Measurements from ENCODE around the gene SMIM9.

SMIM9 gene

DNA sequence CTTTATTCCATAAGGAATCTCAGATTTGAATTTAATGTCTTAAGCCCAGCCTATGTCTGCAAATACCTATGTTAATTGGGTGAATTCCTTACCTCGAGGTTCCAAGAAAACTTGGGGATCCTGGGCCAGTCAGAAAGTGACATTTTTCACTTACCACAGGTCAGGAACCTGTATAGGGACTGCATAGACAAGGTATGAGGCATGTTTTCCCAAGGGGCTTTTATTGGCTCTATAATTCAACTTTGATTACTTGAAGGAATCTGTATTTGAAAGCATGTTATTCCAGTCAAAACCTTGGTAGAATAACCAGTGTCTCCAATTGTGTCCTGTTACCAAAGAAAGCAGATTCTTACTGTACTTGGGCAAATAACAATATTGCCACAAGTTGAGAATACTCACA is 20.7 kb downstream of the SMIM9 start:
- no peak for DNase-seq

- DNase-seq: no peak
Observed at GRCh38 chrX:154812341-154813101, 21.9 kb downstream of the SMIM9 start.

GRCh38 chrX:154809939-154810665 is 24.4 kb downstream of the SMIM9 start:
- no peak for DNase-seq

GRCh38 chrX:154806837-154807501 is 27.5 kb downstream of the SMIM9 start:
- no peak for DNase-seq

DNA sequence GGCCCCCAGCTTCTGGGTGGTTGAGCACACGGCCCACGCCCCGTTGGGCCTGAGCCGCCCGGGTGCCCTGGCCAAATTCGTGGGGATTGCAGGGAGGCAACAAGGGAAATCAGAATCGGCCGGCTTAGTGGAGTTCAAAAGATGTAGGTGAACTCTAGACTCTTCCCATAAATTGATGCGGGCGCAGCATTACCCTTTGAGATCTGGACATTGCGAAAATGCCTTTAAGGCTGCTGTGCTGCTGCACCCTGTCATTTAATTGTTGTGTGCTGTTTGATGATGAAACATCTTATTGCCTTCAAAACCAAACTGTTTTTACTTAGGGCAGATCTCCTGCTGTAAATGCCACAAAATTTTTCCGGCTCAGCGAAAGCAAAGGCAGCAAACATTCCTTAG is 28.8 kb downstream of the SMIM9 start:
- no peak for DNase-seq

DNA sequence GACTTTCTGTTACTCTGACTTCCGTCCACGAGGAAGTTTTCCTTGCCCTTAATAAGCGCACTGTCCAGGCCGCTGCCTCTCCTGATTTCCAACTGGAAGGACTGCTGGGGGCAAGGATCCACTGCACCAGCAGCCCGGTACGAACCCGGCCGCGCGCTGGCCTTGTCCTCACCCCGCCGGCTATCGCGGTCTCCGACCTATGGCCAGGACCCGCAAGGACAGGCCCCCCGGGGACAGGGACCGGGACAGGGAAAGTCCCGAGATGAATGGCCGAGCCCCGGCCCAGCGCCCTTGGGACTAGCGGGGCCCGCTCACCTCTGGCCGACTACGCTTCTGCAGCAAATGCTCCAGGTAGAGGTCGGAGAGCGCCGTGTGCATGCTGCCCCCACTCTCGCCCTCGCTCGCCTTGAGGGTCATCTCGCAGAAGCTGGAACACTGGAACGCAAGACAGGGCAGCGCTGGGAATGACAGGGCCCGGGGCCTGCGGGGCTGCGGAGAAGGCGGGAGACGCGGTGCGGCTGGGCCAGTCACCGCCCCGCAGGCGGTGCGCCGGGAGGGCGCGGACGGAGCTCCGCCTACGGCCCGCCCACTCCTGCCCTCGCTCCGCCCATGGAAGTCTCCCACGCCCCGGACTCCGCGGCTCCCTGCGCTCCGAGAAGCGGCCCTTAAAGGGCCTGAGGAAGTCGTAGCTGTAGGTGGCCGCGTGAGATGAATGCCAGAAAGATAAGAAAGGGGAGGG is 29.3 kb downstream of the SMIM9 start, which contains the start of gene MPP1:
Gene MPP1 (minus strand): TSS at position 529 of the 739 bp plus-strand sequence. CDS start 112 bp downstream, at position 417.
- DNase-seq: no peak

GRCh38 chrX:154804261-154804956 is 30.1 kb downstream of the SMIM9 start:
- DNase-seq: no peak

GRCh38 chrX:154802947-154803346 is 31.5 kb downstream of the SMIM9 start:
- DNase-seq: no peak

DNA sequence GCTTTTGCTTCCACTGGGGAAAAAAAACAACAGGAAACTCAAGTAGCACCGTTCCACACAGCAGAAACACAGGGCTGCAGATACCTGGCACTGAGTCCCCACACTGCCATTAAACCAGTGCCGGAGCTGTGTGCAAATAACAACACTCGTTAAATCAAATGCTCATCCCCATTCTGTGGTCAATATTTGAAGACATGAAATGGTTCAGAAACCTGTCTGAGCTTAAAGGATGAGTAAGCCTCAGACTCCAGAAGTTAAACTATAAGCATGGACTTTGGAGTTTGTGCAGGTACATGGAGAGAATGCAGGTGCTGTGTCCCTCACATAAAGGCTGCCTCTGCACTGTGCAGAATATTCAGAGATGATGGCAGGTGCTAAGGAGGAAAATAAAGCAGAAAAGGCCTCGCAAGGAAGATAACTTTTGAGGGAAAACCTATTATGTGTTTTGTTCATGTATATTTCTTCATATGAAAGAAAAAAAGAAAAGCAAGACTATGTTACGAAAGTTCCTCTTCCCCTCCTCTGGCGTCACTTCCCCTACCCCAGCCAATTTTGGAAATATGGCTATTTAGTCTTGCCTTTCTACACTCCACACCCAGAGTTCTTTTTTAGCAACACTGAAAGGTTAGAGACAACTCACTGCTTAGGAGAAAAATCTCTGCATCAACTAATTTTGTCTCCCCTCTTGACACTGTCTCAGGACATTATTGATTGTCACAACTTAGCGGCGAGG is 33.8 kb downstream of the SMIM9 start:
- no peak for DNase-seq

GRCh38 chrX:154799556-154800348 is 34.7 kb downstream of the SMIM9 start:
- DNase-seq: no peak

DNA sequence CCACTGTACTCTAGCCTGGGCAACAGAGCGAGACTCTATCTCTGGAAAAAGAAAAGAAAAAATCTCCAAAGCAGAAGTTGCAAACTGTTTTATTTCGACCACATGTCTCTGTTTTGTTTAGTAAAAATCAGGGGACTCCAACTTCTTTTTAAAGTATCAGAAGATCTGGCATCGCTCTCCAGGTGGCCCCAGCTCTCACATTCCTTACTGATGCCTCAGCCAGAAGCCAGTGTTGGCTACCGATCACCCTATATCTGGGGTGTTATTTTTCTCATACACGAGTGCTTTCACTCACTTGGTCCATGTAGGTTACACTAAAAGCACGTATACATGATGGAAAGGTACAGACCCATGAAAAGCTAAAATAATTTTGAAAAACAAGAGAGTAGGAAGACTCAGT is 37.5 kb downstream of the SMIM9 start:
- no peak for DNase-seq

GRCh38 chrX:154795016-154795415 is 39.4 kb downstream of the SMIM9 start:
- no peak for DNase-seq

- DNase-seq: no peak
Observed at GRCh38 chrX:154793084-154793795, 41.2 kb downstream of the SMIM9 start.

DNA sequence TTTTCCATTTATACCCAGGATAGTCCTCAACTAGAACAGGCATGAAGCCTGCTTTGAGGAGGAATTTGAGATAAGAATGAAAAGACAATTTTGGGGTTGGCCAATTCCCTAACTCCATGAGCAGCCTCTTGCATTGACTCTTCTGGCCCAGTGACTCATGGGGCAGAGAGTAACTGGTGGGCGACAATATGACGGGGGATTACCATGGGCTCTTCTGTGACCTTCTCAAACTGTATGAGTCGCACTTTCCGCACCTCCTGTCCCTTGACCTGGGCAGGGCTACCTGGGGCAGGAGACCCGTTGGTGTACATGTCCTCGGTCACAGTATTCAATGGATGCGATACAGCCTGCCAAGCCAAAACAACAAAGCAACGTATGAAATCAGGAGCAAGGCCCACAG is 42.5 kb downstream of the SMIM9 start:
- DNase-seq: no peak

DNA sequence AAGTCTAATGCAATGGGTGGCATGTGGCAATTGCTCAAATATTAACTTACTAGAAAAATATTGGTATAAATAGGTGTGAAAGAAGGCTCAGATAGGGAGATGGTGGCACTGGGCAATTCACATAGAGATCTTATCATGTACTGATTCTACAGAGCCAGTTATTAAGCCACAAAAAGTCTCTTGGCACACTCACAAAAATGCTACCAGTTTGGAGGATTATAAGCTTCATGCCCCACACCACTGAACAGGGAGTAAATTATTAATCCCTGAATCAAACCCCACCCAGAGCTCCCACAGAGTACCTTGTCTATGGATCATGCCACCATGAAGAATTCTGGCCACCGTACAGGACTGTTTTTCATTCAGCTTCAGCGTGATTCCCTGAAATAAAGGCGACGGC is 43.0 kb downstream of the SMIM9 start:
- no peak for DNase-seq

GRCh38 chrX:154785716-154786115 is 48.7 kb downstream of the SMIM9 start:
- DNase-seq: no peak

- DNase-seq: no peak
Observed at GRCh38 chrX:154784149-154784995, 50.1 kb downstream of the SMIM9 start.

GRCh38 chrX:154780968-154781367 is 53.5 kb downstream of the SMIM9 start:
- no peak for DNase-seq

DNA sequence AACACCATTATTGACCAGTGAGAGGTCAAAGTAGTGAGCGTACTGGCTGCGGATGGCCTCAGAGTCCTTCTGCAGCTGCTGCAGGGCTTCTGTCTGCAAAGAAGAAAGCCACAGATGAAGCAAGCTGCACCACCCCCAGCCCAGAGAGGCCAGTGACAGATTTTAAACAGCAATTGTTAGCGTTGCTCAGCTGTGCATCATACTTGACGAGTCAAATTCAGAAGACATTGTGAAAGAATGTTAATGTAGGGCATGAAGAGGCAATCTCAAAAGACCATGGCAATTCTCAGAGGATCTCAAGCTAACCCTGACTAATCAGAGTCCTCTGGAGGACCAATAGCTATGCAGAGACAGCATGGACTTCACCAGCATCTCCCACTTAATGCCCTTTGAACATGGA is 55.2 kb downstream of the SMIM9 start:
- DNase-seq: no peak
